ENCODE measurements around the gene SLC25A51.
"Not testable (repeated sequence)": the region's sequence is repeated elsewhere in the genome, so short reads cannot be mapped to it uniquely, and the experiment has no call there.

The SLC25A51 gene

DNA sequence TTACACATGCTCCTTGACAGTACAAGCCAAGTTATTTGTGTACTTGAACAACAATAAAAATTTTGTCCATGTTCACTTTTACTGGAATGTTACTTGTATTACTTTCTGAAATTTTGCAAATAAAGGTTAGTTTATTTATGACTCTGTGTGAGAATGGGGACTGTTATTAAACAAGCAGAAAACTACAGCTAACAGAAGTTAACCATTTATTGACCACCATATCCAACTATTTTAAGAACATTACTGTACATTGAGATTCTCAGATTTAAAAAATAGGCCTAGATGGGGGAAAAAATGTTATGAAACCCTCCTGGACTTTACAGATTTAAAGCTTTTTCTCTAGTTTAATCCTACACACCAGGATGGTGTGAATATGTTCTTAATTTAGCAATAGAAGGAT, 1.8 kb downstream of the SLC25A51 start:
- DNase-seq = no peak

GRCh38 chr9:37899041-37899440, 4.9 kb downstream of the SLC25A51 start:
- DNase-seq = no peak

DNA sequence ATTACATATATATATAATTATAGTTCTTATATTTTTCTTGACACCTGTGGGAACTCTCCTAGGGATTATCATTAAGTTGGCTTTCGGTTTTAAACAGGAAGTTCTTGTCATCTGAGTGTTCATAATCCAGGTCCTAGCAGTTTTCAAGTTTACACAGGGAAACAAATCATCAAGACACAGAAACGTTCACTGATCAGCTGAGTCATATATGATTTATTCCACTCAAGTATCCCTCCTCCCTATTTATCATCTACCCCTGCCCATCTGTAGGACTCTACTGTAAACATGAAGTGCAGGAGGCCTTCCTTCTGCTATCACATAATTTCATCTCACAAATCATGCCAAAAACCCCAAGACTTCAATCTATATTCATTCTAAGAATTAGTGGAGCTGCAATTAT, 6.3 kb downstream of the SLC25A51 start:
- no peak for DNase-seq

DNA sequence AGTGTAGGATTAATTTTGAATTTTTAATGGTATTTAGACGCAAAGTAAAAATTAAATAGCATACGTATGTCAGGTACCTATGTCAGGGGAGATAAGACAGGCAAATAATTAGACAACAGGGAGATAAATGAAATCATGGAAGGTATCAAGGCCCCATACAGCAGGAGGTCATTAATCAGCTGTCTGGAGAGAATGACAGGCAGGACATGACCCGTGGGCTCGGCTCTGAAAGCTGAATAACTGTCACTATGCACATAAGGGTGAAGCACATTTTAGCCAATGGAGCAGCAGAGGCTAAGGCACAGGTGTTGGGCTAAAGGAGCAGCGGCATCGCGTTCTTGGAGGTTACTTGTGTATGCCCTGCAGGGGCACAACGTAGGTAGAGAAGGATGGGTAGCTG, 11.9 kb downstream of the SLC25A51 start:
- no peak for DNase-seq

- not testable (repeated sequence) for DNase-seq
Measured at GRCh38 chr9:37891042-37891441, 12.9 kb downstream of the SLC25A51 start.

- no peak for DNase-seq
Measured at GRCh38 chr9:37889536-37889935, 14.4 kb downstream of the SLC25A51 start.

DNA sequence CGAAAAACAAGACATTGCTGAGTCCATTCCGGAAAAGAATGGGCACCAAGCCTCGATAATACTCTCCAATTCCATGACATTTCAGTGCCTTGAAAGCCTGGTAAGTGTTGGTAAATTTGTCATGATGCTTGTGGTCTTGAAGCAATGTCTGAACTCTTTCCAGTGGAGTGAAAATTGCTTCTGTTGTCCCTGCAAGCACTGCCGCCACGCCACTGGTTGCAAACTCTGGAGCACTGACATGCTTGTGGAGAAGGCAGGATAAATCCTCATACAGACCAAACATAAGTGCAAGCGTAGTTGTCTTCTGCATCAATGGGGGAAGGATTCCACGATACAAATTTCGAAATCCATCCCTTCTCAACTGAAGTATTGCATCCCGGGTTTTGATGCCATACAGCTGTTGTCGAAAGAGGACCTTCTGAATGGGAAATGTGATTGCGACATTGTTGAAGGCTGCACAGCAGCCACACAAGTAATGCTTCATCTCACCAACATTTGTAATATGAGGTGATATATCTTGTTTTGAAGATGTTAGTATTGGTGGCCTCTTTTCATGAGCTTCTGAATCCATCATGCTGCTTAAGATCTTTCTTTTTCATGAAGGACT, 15.8 kb downstream of the SLC25A51 start:
- DNase-seq = not testable (repeated sequence)

- no peak for DNase-seq
Measured at GRCh38 chr9:37880916-37881479, 22.9 kb downstream of the SLC25A51 start.

GRCh38 chr9:37876376-37876775, 27.6 kb downstream of the SLC25A51 start:
- no peak for DNase-seq

- DNase-seq = no peak
Measured at GRCh38 chr9:37873955-37874354, 30.0 kb downstream of the SLC25A51 start.

DNA sequence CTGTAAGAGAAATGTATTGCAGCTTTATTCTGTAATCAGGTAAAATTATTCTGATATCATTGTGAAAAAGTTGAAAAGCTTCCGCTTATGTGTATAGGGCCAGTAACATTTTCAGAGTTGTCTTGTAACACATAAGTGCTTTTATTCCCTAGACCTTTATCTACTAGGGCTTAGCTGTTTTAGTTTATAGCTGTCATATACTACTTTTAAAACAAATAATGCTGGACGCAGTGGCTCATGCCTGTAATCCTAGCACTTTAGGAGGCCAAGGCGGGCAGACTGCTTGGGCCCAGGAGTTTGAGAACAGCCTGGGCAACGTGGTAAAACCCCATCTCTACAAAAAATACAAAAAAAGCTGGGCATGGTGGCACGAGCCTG, 33.1 kb downstream of the SLC25A51 start:
- no peak for DNase-seq

DNA sequence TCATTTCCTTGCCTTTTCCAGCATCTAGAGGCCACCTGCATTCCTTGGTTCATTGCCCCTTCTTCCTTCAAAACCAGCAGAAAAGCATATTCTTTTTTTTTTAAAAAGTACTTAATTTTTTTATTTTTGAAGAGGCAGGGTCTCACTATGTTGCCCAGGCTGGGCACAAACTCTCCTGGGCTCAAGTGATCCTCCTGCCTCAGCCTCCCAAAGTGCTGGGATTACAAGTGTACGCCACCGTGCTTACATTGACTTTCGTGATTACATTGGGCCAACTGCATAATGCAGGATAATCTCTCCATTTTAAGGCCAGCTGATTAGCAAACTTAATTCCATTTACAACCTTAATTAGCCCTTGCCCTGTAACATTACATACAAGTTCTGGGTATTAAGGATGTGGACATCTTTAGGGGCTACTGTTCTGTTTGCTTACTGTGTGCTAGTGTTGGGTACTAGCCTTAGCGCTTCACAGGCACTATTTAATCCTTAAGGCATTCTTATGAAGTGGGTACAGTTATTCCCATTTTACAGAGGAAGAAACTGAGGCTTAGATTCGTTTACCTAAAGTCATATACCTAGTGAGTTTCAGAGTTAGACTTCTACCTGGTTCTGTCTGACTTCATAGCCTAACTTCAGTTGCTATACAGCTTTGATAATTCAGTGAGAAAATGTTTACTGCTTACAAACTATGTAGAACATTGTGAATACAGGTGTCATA, 33.7 kb downstream of the SLC25A51 start:
- DNase-seq = no peak

DNA sequence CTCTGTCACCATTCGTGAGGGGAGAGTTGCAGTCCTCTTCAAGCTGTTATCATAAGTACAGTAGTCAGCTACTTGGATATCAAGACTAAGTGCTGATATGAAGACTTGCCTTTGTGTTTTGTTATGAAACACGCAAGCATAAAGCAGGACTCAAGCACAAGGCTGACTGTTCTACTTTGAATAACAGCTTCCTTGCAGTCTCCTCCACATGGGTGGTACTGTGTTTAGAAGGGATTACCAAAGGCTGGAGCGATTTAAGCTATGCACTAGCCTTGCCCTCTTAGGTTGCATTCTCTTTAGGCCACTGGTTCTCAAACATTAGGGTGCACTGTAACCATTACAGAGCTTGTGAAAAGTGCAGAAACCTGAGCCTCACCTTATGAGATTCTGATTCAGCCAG, 41.4 kb downstream of the SLC25A51 start:
- no peak for DNase-seq

DNA sequence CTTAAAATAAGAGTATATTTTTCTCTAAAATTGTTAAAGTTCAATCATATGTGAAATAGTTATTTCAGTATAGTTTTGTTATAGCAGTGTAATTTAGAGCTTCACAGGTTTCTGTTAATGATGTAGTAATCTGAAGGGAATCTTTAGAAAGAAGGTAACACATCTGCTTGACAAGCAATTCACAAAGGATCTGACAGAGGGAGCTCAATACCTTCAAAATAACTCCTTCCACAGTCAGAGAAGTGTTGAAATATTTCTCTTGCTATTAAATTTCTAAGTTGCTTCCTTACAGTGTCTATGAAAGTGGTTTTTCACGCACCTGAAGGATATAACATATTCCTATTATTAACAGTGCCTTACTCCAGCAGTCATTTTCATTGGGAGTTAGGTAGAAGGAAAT, 44.9 kb downstream of the SLC25A51 start:
- no peak for DNase-seq

GRCh38 chr9:37856551-37856950, 47.4 kb downstream of the SLC25A51 start:
- DNase-seq = no peak

GRCh38 chr9:37852222-37852621, 51.7 kb downstream of the SLC25A51 start:
- no peak for DNase-seq

DNA sequence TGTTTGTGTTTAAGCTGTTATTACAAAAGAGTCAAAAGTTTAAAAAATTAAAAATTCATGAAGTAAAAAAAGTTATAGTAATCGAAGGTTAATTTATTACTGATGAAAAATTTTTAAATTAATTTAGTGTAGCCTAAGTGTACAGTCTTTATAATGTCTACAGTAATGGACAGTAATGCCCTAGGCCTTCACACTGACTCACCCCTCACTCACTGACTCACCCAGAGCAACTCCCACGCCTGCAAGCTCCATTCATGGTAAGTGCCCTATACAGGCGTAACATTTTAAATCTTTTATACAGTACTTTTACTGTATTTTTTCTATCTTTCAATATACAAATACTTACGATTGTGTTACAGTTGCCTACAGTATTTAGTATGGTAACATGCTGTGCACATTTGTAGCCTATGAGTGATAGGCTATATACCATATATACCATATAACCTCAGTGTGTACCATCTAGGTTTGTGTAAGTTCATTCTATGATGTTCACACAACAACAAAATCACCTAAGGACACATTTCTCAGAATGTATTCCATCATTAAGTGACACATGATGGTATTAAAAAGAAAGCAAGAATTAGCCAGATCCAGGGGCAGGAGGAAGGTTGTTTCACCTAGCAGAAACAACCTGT, 63.2 kb downstream of the SLC25A51 start:
- DNase-seq = no peak

GRCh38 chr9:37839496-37840461, 64.1 kb downstream of the SLC25A51 start:
- DNase-seq = no peak

Data from NCI-H1092 treated with DMSO at 0.1 percent for 48 hours (cell line).